Parathyroid adenoma (tissue), 2 donors: ENCODE results near the gene CPM.

Experiments used
- H2AFZ ChIP-seq: fragments of 300-600 bp; sonication (generic); one replicate; pipeline ENCODE4 v1.7.0; 2017; ENCODE audit warnings: antibody characterized with exemption, mild to moderate bottlenecking
- H3K27ac ChIP-seq: fragments of 300-600 bp; sonication (generic); one replicate; pipeline ENCODE4 v1.7.0; 2017
- H3K27me3 ChIP-seq: fragments of 300-600 bp; sonication (generic); one replicate; pipeline ENCODE4 v1.7.0; 2017; ENCODE audit warnings: low read length; ENCODE audit not compliant: control insufficient read depth, insufficient read depth
- H3K36me3 ChIP-seq: fragments of 300-600 bp; sonication (generic); one replicate; pipeline ENCODE4 v1.7.0; 2017; ENCODE audit warnings: low read length; ENCODE audit not compliant: control insufficient read depth, insufficient read depth
- H3K4me1 ChIP-seq: fragments of 300-600 bp; sonication (generic); one replicate; pipeline ENCODE4 v1.7.0; 2017; ENCODE audit warnings: control low read depth
- H3K4me2 ChIP-seq: fragments of 300-600 bp; sonication (generic); one replicate; pipeline ENCODE4 v1.7.0; 2017; ENCODE audit warnings: low read length
- H3K4me3 ChIP-seq: fragments of 300-600 bp; sonication (generic); one replicate; pipeline ENCODE4 v1.7.0; 2017; ENCODE audit warnings: low read depth, low read length
- H3K79me2 ChIP-seq: fragments of 300-600 bp; sonication (generic); one replicate; pipeline ENCODE4 v1.7.0; 2017; ENCODE audit warnings: control low read depth
- H3K9ac ChIP-seq: fragments of 300-600 bp; sonication (generic); one replicate; pipeline ENCODE4 v1.7.0; 2017; ENCODE audit warnings: mild to moderate bottlenecking
- H3K9me3 ChIP-seq: fragments of 300-600 bp; sonication (generic); one replicate; pipeline ENCODE4 v1.7.0; 2017; ENCODE audit warnings: low read length; ENCODE audit not compliant: control insufficient read depth
- TF ChIP-seq, protein P1 (sequence below): fragments of 300-600 bp; sonication (generic); IDR thresholded peaks from one replicate; pipeline ENCODE4 v1.7.0; 2017; ENCODE audit warnings: antibody characterized with exemption, mild to moderate bottlenecking
- donor health status: primary hyperparathyroidism.

CPM gene

DNA sequence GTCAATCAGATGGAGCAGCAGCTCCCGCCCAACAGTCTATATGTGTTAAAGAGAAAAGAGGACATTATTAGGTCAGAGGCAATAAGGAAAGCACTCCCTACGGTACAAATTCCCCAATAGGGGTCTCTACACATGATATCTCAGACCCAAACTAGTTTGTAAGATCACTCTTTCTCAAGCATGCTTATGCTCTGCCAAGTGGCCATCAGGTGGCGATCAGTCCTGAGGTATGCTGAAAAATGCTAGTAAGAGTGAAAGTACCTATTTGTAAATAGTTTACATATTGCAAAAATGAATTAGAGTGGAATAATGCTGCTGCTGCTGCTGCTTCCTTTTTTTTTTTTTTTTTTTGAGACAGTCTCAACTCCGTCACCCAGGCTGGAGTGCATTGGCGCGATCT, 61.0 kb downstream of the CPM start:
- no peaks in the 10 kb centered on the region for H3K9me3 ChIP-seq
- H3K27me3 ChIP-seq, result no peaks in the 10 kb centered on the region
- H3K27ac ChIP-seq, result no peak overlapping the region
- no peak overlapping the region for H3K9ac ChIP-seq
- TF ChIP-seq, protein P1, sequence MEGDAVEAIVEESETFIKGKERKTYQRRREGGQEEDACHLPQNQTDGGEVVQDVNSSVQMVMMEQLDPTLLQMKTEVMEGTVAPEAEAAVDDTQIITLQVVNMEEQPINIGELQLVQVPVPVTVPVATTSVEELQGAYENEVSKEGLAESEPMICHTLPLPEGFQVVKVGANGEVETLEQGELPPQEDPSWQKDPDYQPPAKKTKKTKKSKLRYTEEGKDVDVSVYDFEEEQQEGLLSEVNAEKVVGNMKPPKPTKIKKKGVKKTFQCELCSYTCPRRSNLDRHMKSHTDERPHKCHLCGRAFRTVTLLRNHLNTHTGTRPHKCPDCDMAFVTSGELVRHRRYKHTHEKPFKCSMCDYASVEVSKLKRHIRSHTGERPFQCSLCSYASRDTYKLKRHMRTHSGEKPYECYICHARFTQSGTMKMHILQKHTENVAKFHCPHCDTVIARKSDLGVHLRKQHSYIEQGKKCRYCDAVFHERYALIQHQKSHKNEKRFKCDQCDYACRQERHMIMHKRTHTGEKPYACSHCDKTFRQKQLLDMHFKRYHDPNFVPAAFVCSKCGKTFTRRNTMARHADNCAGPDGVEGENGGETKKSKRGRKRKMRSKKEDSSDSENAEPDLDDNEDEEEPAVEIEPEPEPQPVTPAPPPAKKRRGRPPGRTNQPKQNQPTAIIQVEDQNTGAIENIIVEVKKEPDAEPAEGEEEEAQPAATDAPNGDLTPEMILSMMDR, result no peak
- H3K79me2 ChIP-seq, result no peaks in the 10 kb centered on the region
- H2AFZ ChIP-seq, result no peak overlapping the region
- no peaks in the 10 kb centered on the region for H3K4me1 ChIP-seq
- H3K4me2 ChIP-seq, result no peak overlapping the region
- no peak overlapping the region for H3K4me3 ChIP-seq
- no peaks in the 10 kb centered on the region for H3K36me3 ChIP-seq

DNA sequence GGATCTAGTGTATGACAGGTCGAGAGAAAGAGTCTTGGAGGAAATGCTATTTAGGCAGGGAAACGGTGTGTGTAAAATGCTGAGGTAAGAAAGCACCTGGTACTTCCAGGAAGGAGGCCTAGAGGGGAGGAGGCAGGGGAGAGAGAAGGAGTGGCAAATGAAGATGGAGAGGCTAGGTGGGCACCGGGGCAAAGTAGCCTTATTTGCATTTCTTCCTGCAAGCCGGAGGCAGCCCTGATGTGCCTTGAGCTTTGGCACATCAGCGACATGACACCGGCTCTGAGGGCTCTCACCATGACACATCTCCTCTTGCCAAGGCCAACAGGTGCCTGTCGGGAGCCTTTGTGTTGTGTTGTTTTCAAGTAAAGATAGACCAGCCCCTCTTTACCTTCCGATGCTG, 61.6 kb downstream of the CPM start:
- H3K36me3 ChIP-seq, result no peaks in the 10 kb centered on the region
- TF ChIP-seq, protein P1, result no peak
- H2AFZ ChIP-seq, result no peak overlapping the region

GRCh38 chr12:68870443-68870842, 62.5 kb downstream of the CPM start:
- Histone ChIP-seq H3K4me1 (no peaks in the 10 kb centered on the region), H2AFZ (no peak overlapping the region), H3K36me3 (no peaks in the 10 kb centered on the region), H3K9me3 (no peaks in the 10 kb centered on the region), H3K9ac (no peak overlapping the region), H3K4me3 (no peak overlapping the region), H3K27ac (no peak overlapping the region), H3K79me2 (no peaks in the 10 kb centered on the region), H3K27me3 (no peaks in the 10 kb centered on the region), H3K4me2 (no peak overlapping the region)
- TF ChIP-seq, protein P1, result no peak

More for the DNA sequence above, 61.6 kb downstream of the CPM start:
- Histone ChIP-seq H3K9ac (no peak overlapping the region), H3K9me3 (no peaks in the 10 kb centered on the region), H3K79me2 (no peaks in the 10 kb centered on the region), H3K4me2 (no peak overlapping the region), H3K27ac (no peak overlapping the region), H3K4me1 (no peaks in the 10 kb centered on the region), H3K4me3 (no peak overlapping the region), H3K27me3 (no peaks in the 10 kb centered on the region)

- Histone ChIP-seq H3K79me2 (no peaks in the 10 kb centered on the region), H3K27ac (no peak overlapping the region), H3K4me2 (no peak overlapping the region), H3K9me3 (no peaks in the 10 kb centered on the region), H3K36me3 (no peaks in the 10 kb centered on the region), H3K4me3 (no peak overlapping the region), H3K4me1 (no peaks in the 10 kb centered on the region), H2AFZ (no peak overlapping the region), H3K27me3 (no peaks in the 10 kb centered on the region), H3K9ac (no peak overlapping the region)
- TF ChIP-seq, protein P1, result no peak
These were observed 63.0 kb downstream of the CPM start for GRCh38 chr12:68870011-68870410.

GRCh38 chr12:68868043-68868790, 64.8 kb downstream of the CPM start:
- Histone ChIP-seq H3K9ac (no peak overlapping the region), H3K4me2 (no peak overlapping the region), H3K79me2 (no peaks in the 10 kb centered on the region), H3K27me3 (no peaks in the 10 kb centered on the region), H3K27ac (no peak overlapping the region), H3K4me1 (no peaks in the 10 kb centered on the region), H3K36me3 (no peaks in the 10 kb centered on the region), H3K9me3 (no peaks in the 10 kb centered on the region), H3K4me3 (no peak overlapping the region), H2AFZ (no peak overlapping the region)
- TF ChIP-seq, protein P1, result no peak
